GM23248 (cell line): ENCODE data around the gene GULP1. TPM values are rescaled to one million over a fixed set of nuclear protein-coding genes. Genes with fewer than 3 reads are reported as not detected.

Source experiments
- DNase-seq: peaks from one replicate; pipeline ENCODE4 v3.0.0-alpha.2; 2015
- H2AFZ ChIP-seq: fragments of 200-600 bp; sonication (generic); 2 replicates; pipeline ENCODE4 v1.6.1; 2016; ENCODE audit warnings: antibody characterized with exemption
- H3F3A ChIP-seq: fragments of 200-600 bp; sonication (generic); 2 replicates; pipeline ENCODE4 v1.6.1; 2016; ENCODE audit warnings: mild to moderate bottlenecking, antibody characterized with exemption, mixed run types; ENCODE audit not compliant: insufficient read depth
- H3K27ac ChIP-seq: fragments of 200-600 bp; sonication (generic); 2 replicates; pipeline ENCODE4 v1.5.1; 2016; ENCODE audit warnings: mild to moderate bottlenecking
- H3K27me3 ChIP-seq: fragments of 200-600 bp; sonication (generic); replicated peaks from 2 replicates; pipeline ENCODE4 v1.6.1; 2016; ENCODE audit warnings: mild to moderate bottlenecking; ENCODE audit not compliant: insufficient read depth
- H3K36me3 ChIP-seq: fragments of 200-600 bp; sonication (generic); 2 replicates; pipeline ENCODE4 v1.6.1; 2016; ENCODE audit warnings: low read depth, mild to moderate bottlenecking
- H3K4me1 ChIP-seq: fragments of 200-600 bp; sonication (generic); 2 replicates; pipeline ENCODE4 v1.6.1; 2016; ENCODE audit warnings: mild to moderate bottlenecking; ENCODE audit not compliant: insufficient read depth
- H3K4me2 ChIP-seq: fragments of 200-600 bp; sonication (generic); one replicate; pipeline ENCODE4 v1.6.1; 2016; ENCODE audit warnings: mild to moderate bottlenecking; ENCODE audit not compliant: unreplicated experiment
- H3K4me3 ChIP-seq: fragments of 200-600 bp; sonication (generic); 2 replicates; pipeline ENCODE4 v1.5.1; 2016; ENCODE audit warnings: mild to moderate bottlenecking
- H3K79me2 ChIP-seq: fragments of 200-600 bp; sonication (generic); 2 replicates; pipeline ENCODE4 v1.6.1; 2016; ENCODE audit warnings: mild to moderate bottlenecking; ENCODE audit not compliant: insufficient read depth
- H3K9ac ChIP-seq: fragments of 200-600 bp; sonication (generic); 2 replicates; pipeline ENCODE4 v1.6.1; 2016; ENCODE audit warnings: mild to moderate bottlenecking
- H3K9me2 ChIP-seq: fragments of 200-600 bp; sonication (generic); 2 replicates; pipeline ENCODE4 v1.6.1; 2016; ENCODE audit warnings: mixed run types, mild to moderate bottlenecking, moderate library complexity; ENCODE audit not compliant: insufficient read depth
- H3K9me3 ChIP-seq: fragments of 200-600 bp; sonication (generic); one replicate; pipeline ENCODE4 v1.6.1; 2017; ENCODE audit warnings: low read depth
- H4K20me1 ChIP-seq: fragments of 200-600 bp; sonication (generic); 2 replicates; pipeline ENCODE4 v1.6.0; 2016; ENCODE audit not compliant: insufficient read depth
- EZH2 ChIP-seq: fragments of 200-600 bp; sonication (generic); IDR thresholded peaks from 2 replicates; pipeline ENCODE4 v1.6.1; 2018; ENCODE audit warnings: antibody characterized with exemption, mild to moderate bottlenecking; ENCODE audit not compliant: insufficient read depth, poor library complexity, severe bottlenecking
- EZH2phosphoT487 ChIP-seq: fragments of 200-600 bp; sonication (generic); IDR thresholded peaks from 2 replicates; pipeline ENCODE4 v1.6.1; 2018; ENCODE audit warnings: antibody characterized with exemption, moderate library complexity, mild to moderate bottlenecking, low read depth; ENCODE audit not compliant: insufficient read depth
- WGBS, 2 experiments: methylation state at CpG; one replicate each; pipeline ENCODE4 v1.1.6; 2015 to 2017; ENCODE audit warnings: low lambda C conversion rate in 2 of 2, low coverage in 1 of 2; ENCODE audit errors: missing lambda C conversion rate in 2 of 2; 5-methylcytosine and 5-hydroxymethylcytosine counted together
- in situ Hi-C: fragments of 300-500 bp; cut with MboI; formaldehyde crosslinking; loops from 2 replicates; pipeline ENCODE4 v1.15.0; 2020
- polyA plus RNA-seq: library from polyadenylated mRNA; unstranded; fragments of >200 nt; fragmentation: Nextera tagmentation; extraction: Ambion mirVana; gene quantifications from 2 replicates; pipeline ENCODE4 v1.2.1, GENCODE V29; 2016
- total RNA-seq: library from RNA; depleted of rRNA; stranded (reverse); fragments of >200 nt; shearing (Covaris generic); gene quantifications from 2 replicates; pipeline ENCODE4 v1.2.3, GENCODE V29; 2014

The GULP1 gene
- total and polyA plus RNA-seq, 2 experiments from 2014 or later: 6.1 to 11.9 TPM

DNA sequence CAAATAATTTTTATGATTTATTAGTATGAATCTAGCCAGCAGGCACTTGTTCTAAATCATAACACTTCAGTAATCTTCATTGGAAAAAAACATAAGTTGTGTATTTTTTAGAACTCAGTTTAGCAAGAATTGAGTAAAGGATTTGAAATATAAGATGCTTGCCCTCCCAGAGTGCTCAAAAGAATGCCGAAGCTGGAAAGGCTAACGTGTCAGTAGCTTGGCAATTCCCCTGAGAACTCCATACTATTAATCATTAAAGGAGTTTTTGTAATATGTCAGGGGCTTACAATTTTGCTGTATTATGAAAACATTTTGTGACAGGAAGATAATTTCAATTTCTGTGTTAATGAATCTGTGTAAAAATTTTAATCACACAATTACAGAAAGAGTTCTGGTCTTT is 122.7 kb downstream of the GULP1 start:
- in situ Hi-C loops: no loop called here
- 42 to 50% methylated on average over 2 of the region's 2 CpGs for WGBS, 2 experiments
- Histone ChIP-seq H3F3A (no peaks in the 10 kb centered on the region; the same call in 1 of the 2 replicates), H3K9me3 (no peaks in the 10 kb centered on the region), H4K20me1 (no peaks in the 10 kb centered on the region), H3K36me3 (no peaks in the 10 kb centered on the region), H3K4me2 (no peak overlapping the region), H3K27me3 (no peaks in the 10 kb centered on the region), H3K9ac (no peak overlapping the region), H2AFZ (no peak overlapping the region), H3K9me2 (no peaks in the 10 kb centered on the region), H3K79me2 (no peaks in the 10 kb centered on the region), H3K4me3 (no peak overlapping the region), H3K27ac (no peak overlapping the region), H3K4me1 (peaks cover 11% of the 10 kb centered on the region; the same call in 1 of the 2 replicates)
- peak; percentile 36 for DNase-seq
- TF ChIP-seq EZH2 (no peak), EZH2phosphoT487 (no peak)

DNA sequence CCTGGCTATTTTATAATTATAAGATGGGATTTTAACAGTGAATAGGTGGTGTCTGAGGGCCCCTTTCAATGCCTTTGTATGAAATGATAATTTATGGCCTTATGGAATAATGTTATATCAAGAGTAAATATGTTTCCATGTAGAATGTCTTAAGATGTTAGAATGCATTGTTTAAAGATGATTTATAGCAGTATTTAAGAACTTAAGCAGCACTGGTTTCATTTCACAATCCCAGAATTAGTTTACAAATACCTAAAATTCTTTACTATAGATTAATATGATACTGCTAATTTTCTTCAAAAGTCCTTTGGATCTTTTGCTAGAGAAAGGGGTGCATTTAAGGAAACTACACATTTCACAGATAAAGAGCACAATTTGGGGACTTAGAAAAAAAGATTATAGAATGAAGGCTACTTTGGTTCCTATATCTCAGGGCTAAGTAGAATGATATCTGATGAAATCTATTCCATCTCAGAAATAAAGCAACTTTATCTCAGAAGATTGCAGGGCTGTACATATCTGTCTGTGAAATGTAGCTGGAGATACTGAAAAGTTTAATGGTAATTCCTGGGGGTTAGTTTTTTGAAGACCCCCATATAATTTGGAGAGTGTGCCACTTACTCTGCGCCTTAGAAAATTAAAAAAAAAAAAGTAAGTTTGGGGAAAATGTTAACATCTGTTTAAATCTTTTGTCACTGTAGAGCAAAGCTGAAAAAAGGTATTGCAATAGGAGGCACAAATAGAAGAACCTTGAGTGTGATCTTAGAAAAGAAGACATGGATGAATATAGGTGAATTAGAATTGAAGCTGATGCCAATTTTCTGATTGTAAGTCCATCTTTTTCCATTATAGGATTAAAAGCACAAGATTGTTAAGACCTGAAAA is 123.4 kb downstream of the GULP1 start:
- Histone ChIP-seq H3K4me2 (no peak overlapping the region), H2AFZ (no peak overlapping the region), H3K27me3 (no peaks in the 10 kb centered on the region), H3K9ac (no peak overlapping the region), H3F3A (no peaks in the 10 kb centered on the region; the same call in 1 of the 2 replicates), H3K36me3 (no peaks in the 10 kb centered on the region), H4K20me1 (no peaks in the 10 kb centered on the region), H3K4me3 (no peak overlapping the region), H3K4me1 (peaks cover 11% of the 10 kb centered on the region; the same call in 1 of the 2 replicates), H3K9me2 (no peaks in the 10 kb centered on the region), H3K9me3 (no peaks in the 10 kb centered on the region), H3K79me2 (no peaks in the 10 kb centered on the region), H3K27ac (no peak overlapping the region)
- in situ Hi-C loops: no loop called here
- 83 to 93% methylated on average over 1 of the region's 1 CpG for WGBS, 2 experiments
- DNase-seq: peak; percentile 6
- TF ChIP-seq EZH2 (no peak), EZH2phosphoT487 (no peak)

DNA sequence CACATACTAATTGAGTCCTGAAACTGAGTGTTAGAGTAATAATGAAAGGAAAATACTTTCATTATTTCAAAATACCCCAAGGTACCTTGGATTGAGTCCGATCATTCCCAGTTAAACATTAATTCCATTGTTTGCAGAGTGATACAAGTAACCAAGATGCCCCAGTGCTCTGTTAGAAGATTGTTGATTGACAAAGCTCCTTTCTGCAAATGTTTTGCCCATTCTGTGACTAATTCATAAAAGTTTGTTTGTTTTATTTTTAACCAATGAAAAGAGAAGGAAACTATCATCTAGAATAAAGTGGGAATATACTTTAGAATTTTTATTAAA is 124.0 kb downstream of the GULP1 start:
- Histone ChIP-seq H3K9me3 (no peaks in the 10 kb centered on the region), H3K4me2 (no peak overlapping the region), H3F3A (no peaks in the 10 kb centered on the region; the same call in 1 of the 2 replicates), H3K79me2 (no peaks in the 10 kb centered on the region), H3K27ac (no peak overlapping the region), H2AFZ (no peak overlapping the region), H3K4me1 (peaks cover 11% of the 10 kb centered on the region; the same call in 1 of the 2 replicates), H3K9ac (no peak overlapping the region), H3K36me3 (no peaks in the 10 kb centered on the region), H3K27me3 (no peaks in the 10 kb centered on the region), H3K9me2 (no peaks in the 10 kb centered on the region), H3K4me3 (no peak overlapping the region), H4K20me1 (no peaks in the 10 kb centered on the region)
- in situ Hi-C loops: no loop called here
- no peak for TF ChIP-seq EZH2phosphoT487
- no peak for TF ChIP-seq EZH2
- 96% methylated on average over 1 of the region's 1 CpG for WGBS, 2 experiments
- DNase-seq: no peak

DNA sequence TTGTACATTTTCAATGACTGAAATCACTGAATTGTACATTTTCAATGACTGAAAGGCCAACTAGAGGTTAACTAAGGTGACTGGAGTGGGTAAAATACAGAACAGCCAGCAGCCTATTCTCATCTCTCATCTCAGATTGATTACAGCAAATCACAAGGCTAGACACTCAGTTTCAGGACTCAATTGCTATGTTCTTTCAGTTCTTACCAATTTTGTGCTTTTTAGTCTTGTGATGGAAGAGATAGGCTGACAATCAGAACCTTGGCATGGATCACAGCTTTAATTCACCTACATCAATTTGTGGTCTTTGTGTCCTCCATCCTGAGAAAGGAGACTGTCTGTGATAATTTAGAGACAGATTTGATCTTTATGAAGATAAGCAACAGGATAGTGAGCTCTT is 124.7 kb downstream of the GULP1 start:
- Histone ChIP-seq H2AFZ (no peak overlapping the region), H4K20me1 (no peaks in the 10 kb centered on the region), H3K9me3 (no peaks in the 10 kb centered on the region), H3K79me2 (no peaks in the 10 kb centered on the region), H3K27ac (no peak overlapping the region), H3K4me3 (no peak overlapping the region), H3K4me2 (no peak overlapping the region), H3K9me2 (no peaks in the 10 kb centered on the region), H3K9ac (no peak overlapping the region), H3K4me1 (peaks cover 11% of the 10 kb centered on the region; the same call in 1 of the 2 replicates), H3F3A (no peaks in the 10 kb centered on the region), H3K36me3 (no peaks in the 10 kb centered on the region), H3K27me3 (no peaks in the 10 kb centered on the region)
- in situ Hi-C loops: no loop called here
- no peak for DNase-seq
- TF ChIP-seq EZH2phosphoT487 (no peak), EZH2 (no peak)
